ENCODE results near the gene UPF3B.
"Not testable (repeated sequence)": the region's sequence is repeated elsewhere in the genome, so short reads cannot be mapped to it uniquely, and the experiment has no call there.

UPF3B gene

DNA sequence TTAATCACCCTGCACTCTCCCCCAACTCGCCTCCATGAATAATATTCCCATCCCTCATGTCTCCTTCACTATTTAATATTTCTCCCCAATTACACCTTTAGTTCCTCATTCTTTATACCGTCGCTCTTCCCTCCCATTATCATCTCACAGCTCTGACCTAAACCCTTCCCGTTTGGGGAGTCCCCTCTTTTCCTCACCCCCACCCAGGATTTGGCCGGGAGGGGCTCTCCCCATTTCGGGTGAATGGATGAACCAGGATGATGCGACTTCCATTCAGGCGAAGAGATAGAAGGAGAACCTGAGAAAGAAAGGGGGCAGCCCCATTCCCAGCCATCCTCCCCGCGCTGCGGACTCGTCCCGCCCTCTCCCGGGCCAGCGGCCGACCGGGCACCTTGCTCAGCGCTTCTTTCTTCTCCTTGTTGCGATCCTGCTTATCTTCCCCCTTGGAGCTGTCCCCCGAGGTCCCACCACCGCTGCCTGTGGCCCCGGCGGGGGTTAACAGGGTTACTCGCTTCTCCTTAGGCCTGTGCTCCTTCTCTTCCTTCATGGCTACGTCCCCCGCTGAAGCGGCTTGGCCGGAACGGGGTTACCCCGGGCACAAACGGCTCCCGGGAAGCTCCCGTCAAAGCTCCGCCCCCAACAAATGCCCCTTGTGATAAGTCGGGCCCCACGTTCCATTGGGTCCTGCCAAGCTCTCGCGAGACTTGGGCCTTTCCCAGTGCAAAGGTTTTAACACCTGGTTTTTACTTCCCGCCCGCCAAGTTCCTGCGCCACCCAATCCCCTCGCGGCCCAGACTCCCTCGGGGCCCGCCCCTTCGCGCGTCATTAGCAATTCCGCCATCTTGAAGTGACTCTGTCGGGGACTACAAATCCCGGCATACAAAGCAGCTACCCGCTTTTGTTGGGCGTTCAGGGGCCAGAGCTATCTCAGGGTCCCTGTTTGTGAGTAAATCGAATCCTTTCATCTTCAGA, at the start of gene UPF3B:
Gene UPF3B (minus strand): TSS at position 582 of the 972 bp plus-strand sequence. CDS start 35 bp downstream, at position 547.
- DNase-seq (ENCODE audit: low read depth in 2 of 2): peak; percentile 72 to 86

GRCh38 chrX:119900976-119901375, 48.2 kb upstream of the UPF3B start:
- no peak for DNase-seq (ENCODE audit: low read depth in 2 of 2)

DNA sequence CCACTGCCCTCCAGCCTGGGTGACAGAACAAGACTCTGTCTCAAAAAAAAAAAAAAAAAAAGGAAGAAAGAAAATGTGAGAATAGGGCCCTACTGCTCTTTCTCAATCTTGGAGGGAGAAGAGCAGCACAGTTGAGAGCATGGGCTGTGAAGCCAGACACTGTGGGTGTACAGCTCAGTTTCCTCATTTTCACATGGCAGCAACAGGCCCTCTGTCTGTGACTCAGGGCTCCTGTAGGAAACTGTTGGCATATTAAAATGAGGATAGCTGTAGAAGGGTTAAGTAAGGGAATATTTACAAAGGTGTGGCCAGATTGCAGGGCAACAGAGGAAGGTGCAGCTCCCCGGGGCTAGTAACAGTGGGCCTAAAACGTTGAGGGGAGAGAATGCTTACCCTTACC, 46.4 kb upstream of the UPF3B start:
- no peak for DNase-seq (ENCODE audit: low read depth in 2 of 2)

- DNase-seq (ENCODE audit: low read depth in 2 of 2): no peak
These were observed 43.1 kb upstream of the UPF3B start, which contains the start of gene AKAP14 for GRCh38 chrX:119895843-119896326. TSS of gene AKAP14 (plus strand) at chrX:119895893. CDS start at chrX:119903224, 7,331 bp downstream.

- DNase-seq (ENCODE audit: low read depth in 2 of 2): not testable (repeated sequence)
These were observed 39.4 kb upstream of the UPF3B start for GRCh38 chrX:119891961-119892692.

DNA sequence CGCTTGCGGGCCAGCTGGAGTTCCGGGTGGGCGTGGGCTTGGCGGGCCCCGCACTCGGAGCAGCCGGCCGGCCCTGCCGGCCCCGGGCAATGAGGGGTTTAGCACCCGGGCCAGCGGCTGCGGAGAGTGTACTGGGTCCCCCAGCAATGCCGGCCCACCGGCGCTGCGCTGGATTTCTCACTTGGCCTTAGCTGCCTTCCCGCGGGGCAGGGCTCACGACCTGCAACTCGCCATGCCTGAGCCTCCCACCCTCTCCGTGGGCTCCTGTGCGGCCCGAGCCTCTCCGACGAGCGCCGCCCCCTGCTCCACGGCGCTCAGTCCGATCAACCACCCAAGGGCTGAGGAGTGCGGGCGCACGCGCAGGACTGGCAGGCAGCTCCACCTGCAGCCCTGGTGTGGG, 37.9 kb upstream of the UPF3B start:
- not testable (repeated sequence) for DNase-seq (ENCODE audit: low read depth in 2 of 2)

- DNase-seq (ENCODE audit: low read depth in 2 of 2): no peak
These were observed 35.1 kb upstream of the UPF3B start for GRCh38 chrX:119887721-119888425.

- DNase-seq (ENCODE audit: low read depth in 2 of 2): no peak
These were observed 33.0 kb upstream of the UPF3B start for GRCh38 chrX:119885554-119886428.

DNA sequence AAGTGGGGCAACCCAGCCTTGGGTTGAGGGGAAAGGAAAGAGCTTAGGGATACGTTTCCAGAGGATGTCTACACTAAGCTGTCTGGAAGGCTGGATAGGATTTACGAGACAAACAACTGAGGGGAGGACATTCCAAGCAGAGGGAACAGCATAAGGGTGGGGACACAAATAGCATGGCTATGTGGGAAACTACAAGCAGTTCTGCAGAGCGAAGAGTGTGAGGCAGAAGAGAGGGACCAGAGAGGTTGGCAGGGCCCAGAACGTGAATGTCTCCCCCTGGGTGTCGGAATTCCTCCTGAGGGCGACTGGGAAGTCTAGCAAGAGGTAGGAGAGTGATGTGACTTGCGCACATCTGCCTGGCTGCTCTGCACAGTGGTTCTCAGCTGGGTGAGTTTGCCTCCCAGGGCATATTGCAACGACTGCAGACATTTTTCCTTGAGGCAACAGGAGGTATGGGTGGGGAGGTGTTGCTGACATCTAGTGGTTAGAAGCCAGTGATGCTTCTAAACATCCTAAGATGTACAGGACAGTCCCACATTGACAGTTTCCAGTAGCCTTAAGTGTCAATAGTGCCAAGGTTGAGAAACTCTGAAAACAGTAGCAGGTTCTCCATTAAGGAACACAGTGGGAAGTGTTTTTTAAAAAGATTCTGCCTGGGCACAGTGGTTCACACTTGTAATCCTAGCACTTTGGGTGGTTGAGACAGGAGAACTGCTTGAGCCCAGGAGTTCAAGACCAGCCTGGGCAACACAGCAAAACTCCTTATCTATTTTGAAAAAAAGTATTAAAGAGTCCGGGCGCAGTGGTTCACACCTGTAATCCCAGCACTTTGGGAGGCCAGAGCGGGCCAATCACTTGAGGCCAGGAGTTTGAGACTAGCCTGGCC, 28.0 kb upstream of the UPF3B start:
- DNase-seq (ENCODE audit: low read depth in 2 of 2): no peak

DNA sequence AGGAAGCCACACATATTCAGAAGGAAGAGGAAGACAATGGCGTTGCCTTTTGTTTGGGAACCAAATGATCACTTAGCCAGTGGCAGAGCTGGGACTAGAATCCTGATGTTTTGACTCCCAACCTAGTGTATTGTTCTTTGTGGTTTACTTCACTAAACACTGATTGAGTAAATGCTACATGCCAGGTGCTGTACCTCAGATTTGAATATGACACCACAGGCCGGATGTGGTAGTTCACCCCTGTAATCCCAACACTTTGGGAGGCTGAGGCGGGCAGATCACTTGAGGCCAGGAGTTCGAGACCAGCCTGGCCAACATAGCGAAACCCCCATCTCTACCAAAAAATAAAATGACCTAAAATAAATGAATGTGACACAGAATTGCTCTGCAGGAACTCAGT, 27.3 kb upstream of the UPF3B start:
- DNase-seq (ENCODE audit: low read depth in 2 of 2): no peak

DNA sequence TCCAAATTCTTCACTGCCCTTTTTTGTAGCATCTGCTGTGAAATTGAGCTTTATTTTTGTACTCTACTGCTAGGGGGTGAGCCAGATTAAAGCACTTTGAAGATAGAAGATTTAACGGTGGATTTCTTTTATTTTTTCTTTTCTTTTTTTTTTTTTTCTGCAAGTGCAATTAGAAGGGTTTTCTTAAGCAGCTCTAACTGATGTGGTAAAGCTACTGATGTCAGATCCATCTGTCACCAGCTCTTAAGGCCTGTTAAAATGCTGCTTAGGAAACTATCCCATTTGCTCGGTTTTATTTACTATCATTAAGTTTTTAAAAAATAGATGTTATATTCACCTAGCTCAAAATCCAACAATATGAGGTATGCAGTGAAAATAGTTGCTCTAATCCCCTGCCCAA, 26.0 kb upstream of the UPF3B start:
- DNase-seq (ENCODE audit: low read depth in 2 of 2): no peak

GRCh38 chrX:119871599-119872395, 19.0 kb upstream of the UPF3B start, which contains the start of the genes NDUFA1 and RNF113A:
TSS of gene NDUFA1 (plus strand) at chrX:119871832. CDS start at chrX:119871912, 80 bp downstream.
TSS of gene RNF113A (minus strand) at chrX:119871733. CDS start at chrX:119871613, 120 bp downstream.
- DNase-seq (ENCODE audit: low read depth in 2 of 2): peak; percentile 47 to 52

DNA sequence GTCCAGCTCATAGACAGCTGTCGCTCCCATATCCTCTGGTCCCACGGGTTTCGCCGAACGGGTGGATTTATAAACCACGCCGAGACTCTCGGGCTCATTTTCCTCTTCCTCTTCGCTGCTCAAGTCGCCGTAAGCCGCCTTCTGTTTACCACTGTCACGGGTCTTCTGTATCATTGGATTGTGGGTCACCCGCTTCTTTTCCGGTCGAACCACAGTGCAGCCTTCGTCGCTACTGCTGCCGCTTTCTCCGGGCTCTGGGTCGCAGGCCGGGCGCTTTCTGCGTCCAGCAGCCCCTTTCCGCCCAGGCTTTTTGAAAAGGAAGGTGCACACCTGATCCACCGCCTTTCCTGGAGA, 18.5 kb upstream of the UPF3B start:
- DNase-seq (ENCODE audit: low read depth in 2 of 2): no peak

- no peak for DNase-seq (ENCODE audit: low read depth in 2 of 2)
These were observed 17.9 kb upstream of the UPF3B start for GRCh38 chrX:119870626-119871131.

- DNase-seq (ENCODE audit: low read depth in 2 of 2): no peak
These were observed 681 bp upstream of the UPF3B start for GRCh38 chrX:119853444-119853843.

DNA sequence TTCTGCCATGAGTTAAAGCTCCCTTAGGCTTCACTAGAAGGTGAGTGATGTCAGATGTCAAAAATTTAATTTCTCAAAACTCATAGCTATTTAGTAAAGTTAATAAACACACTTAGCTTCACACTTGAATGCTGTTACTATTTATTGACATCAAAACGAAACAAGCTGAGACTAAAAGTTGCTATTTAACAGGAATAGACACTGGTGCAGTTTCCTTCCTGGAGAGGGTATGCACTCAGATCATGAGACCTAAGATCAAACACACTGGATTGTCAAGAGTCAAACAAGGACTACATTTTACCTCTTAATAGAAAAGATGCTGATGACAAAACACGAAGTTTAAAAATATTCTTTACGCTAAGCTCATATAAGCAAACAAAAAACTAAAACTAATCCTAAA, 18.9 kb downstream of the UPF3B start:
- no peak for DNase-seq (ENCODE audit: low read depth in 2 of 2)

- DNase-seq (ENCODE audit: low read depth in 2 of 2): no peak
These were observed 24.3 kb downstream of the UPF3B start for GRCh38 chrX:119828446-119828845.

GRCh38 chrX:119826399-119826959, 26.3 kb downstream of the UPF3B start:
- no peak for DNase-seq (ENCODE audit: low read depth in 2 of 2)
